ENCODE data around the gene TSNAX. TPM values are rescaled to one million over a fixed set of nuclear protein-coding genes. Genes with fewer than 3 reads are reported as not detected.

The TSNAX gene
- polyA plus RNA-seq, 1 experiment: 35.6 TPM

DNA sequence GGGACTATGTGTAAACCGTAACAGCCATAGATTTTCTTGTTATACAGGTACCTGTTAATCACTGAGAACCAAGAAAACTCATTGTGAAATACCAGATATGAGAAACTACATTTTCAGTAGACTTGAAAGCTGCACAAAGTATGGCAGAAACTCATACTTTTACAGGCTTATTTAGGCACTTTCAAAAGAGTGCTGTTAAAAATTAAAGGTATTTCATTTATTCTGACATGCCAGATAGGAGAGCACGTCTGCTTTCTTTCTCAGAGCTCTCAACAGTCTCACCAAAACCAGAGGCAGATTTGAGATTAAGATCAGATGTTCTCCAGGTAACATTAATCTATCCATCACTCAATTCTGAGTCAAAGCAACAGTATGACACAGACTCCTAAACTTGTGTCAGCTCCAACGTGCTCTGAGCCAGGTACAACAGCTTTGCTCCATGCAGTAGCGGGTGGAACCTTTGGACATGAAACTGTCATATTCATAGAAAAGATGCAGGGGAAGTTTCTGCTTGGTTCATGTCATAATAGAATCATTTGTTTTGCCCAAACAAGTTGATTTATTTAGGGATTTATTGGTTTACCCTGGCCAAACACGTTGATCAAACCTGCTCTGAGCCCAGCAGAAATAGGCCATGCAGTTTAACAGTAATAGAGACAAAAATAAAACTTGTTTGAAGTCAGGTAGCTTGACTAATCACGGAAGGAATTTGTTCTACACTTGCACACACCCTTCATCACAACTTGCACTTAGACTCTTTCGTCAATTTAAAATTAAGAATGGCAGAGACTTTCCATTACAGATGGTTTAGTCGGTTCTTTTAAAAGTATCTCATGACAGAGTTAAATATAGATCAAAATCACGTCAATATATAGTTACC lies 20.8 kb upstream of the TSNAX start:
- Histone ChIP-seq H3K9me3 (ENCODE audit: control insufficient read depth, insufficient read depth, low read length) (no peaks in the 10 kb centered on the region), H3K4me3 (ENCODE audit: low read depth, low read length) (no peak overlapping the region), H3K27me3 (ENCODE audit: control insufficient read depth, insufficient read depth, low read length) (no peaks in the 10 kb centered on the region), H3K27ac (ENCODE audit: low read depth, low read length) (no peak overlapping the region)
- ChIA-PET CTCF (no interaction called here), POLR2A (no interaction called here)
- TF ChIP-seq, protein P1, sequence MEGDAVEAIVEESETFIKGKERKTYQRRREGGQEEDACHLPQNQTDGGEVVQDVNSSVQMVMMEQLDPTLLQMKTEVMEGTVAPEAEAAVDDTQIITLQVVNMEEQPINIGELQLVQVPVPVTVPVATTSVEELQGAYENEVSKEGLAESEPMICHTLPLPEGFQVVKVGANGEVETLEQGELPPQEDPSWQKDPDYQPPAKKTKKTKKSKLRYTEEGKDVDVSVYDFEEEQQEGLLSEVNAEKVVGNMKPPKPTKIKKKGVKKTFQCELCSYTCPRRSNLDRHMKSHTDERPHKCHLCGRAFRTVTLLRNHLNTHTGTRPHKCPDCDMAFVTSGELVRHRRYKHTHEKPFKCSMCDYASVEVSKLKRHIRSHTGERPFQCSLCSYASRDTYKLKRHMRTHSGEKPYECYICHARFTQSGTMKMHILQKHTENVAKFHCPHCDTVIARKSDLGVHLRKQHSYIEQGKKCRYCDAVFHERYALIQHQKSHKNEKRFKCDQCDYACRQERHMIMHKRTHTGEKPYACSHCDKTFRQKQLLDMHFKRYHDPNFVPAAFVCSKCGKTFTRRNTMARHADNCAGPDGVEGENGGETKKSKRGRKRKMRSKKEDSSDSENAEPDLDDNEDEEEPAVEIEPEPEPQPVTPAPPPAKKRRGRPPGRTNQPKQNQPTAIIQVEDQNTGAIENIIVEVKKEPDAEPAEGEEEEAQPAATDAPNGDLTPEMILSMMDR (IDR thresholded peaks at IDR 0.05; ENCODE audit: low read depth, low read length): no peak
- DNase-seq (ENCODE audit: low read depth, low spot score): no peak

DNA sequence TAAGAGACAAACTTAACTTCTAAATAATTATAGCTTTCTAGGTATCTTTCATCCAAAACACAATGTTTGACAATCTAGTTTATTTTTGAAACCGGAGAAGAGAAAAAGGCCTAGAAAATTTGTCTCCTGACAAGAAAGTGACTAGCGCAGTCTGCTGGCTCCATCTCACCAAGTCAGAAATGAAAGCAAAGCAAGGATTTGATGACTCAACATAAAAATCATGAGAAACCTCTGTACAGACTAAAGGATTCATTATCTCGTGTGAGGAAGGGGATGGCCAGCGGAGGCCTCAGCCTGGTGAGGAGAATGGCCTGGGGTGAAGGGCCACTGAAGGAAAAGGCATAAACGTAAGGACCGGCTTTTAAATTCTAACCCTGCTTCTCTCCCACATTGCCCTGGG lies 20.0 kb upstream of the TSNAX start:
- H3K9me3 ChIP-seq (ENCODE audit: control insufficient read depth, insufficient read depth, low read length): no peaks in the 10 kb centered on the region
- no peaks in the 10 kb centered on the region for H3K27me3 ChIP-seq (ENCODE audit: control insufficient read depth, insufficient read depth, low read length)
- CTCF ChIA-PET: no interaction called here
- H3K27ac ChIP-seq (ENCODE audit: low read depth, low read length): no peak overlapping the region
- POLR2A ChIA-PET: no interaction called here
- TF ChIP-seq, protein P1 (IDR thresholded peaks at IDR 0.05; ENCODE audit: low read depth, low read length): no peak
- no peak overlapping the region for H3K4me3 ChIP-seq (ENCODE audit: low read depth, low read length)
- no peak for DNase-seq (ENCODE audit: low read depth, low spot score)

DNA sequence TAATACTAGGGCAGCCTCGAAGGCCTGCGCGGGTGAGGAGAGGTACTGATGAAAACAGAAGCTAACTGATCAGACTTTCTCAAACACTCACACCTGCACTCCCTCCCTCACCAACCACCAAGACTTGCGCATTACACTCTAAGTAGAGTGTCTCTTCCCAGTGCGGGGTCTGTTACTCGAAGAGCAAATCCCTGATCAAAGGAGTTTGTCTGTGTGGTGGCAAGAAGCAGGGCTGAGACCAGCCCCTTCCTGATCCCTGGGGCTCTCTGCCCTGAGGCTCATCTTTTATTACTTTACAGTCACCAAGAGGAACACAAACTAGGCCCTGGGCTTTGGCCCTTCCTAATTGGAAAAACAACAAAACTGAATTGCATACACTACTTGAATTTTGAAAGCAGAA lies 19.5 kb upstream of the TSNAX start:
- Histone ChIP-seq H3K27me3 (ENCODE audit: control insufficient read depth, insufficient read depth, low read length) (no peaks in the 10 kb centered on the region), H3K9me3 (ENCODE audit: control insufficient read depth, insufficient read depth, low read length) (no peaks in the 10 kb centered on the region), H3K27ac (ENCODE audit: low read depth, low read length) (no peak overlapping the region), H3K4me3 (ENCODE audit: low read depth, low read length) (no peak overlapping the region)
- CTCF ChIA-PET: no interaction called here
- TF ChIP-seq, protein P1 (IDR thresholded peaks at IDR 0.05; ENCODE audit: low read depth, low read length): no peak
- no peak for DNase-seq (ENCODE audit: low read depth, low spot score)
- POLR2A ChIA-PET: no interaction called here

DNA sequence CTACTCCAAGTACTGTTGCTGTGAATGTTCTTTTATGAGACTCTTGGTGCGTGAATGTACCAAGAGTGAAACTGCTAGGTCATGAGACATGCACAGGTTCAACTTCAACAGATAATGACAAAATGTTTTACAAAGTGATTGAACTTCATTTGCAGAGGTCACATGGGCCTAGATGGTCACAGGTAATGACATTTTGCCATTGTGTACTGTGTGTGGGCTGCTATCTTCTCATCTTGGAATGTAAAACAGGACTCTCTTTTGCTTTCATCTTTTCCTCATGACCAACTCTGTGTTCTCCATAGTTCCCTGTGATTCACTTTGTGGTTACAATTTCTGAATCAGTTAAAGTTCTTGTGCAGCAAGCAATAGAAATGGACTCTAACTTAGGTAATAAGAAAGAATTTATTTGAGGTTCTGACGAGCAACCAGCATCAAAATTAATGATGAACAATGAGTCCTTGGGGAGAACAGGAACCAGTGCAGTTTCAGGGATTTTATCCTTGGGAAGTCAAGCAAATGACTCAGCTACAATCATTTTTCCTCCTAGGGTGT lies 16.2 kb upstream of the TSNAX start:
- CTCF ChIA-PET: no interaction called here
- no peak for DNase-seq (ENCODE audit: low read depth, low spot score)

DNA sequence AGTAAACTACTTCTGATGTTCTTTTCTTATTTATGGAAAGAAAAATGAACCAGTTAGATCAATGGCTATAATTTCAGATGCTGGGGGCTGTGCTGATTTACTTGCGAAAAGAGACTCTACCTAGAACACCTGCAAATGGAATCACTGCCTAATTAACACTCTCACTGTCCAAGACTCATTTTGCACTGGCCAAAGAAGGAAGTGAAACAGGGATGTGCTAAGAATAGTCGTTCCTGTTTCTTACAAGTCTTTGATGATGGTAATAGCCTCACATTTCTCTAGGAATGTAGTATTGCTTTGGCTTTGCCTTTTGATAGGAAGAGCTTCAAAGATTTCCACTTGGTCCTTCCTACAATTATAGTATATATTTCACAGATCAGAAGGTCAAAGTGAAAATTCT lies 12.7 kb upstream of the TSNAX start:
- ChIA-PET CTCF (no interaction called here), POLR2A (no interaction called here)
- Histone ChIP-seq H3K9me3 (ENCODE audit: control insufficient read depth, insufficient read depth, low read length) (no peaks in the 10 kb centered on the region), H3K27ac (ENCODE audit: low read depth, low read length) (no peak overlapping the region), H3K27me3 (ENCODE audit: control insufficient read depth, insufficient read depth, low read length) (no peaks in the 10 kb centered on the region), H3K4me3 (ENCODE audit: low read depth, low read length) (no peak overlapping the region)
- DNase-seq (ENCODE audit: low read depth, low spot score): no peak
- TF ChIP-seq, protein P1 (IDR thresholded peaks at IDR 0.05; ENCODE audit: low read depth, low read length): no peak

More for the DNA sequence above, 16.2 kb upstream of the TSNAX start:
- H3K27me3 ChIP-seq (ENCODE audit: control insufficient read depth, insufficient read depth, low read length): no peaks in the 10 kb centered on the region
- POLR2A ChIA-PET: no interaction called here
- H3K9me3 ChIP-seq (ENCODE audit: control insufficient read depth, insufficient read depth, low read length): no peaks in the 10 kb centered on the region
- H3K27ac ChIP-seq (ENCODE audit: low read depth, low read length): no peak overlapping the region
- H3K4me3 ChIP-seq (ENCODE audit: low read depth, low read length): no peak overlapping the region
- TF ChIP-seq, protein P1 (IDR thresholded peaks at IDR 0.05; ENCODE audit: low read depth, low read length): no peak
